ENCODE data around the gene GCN1. TPM values are rescaled to one million over a fixed set of nuclear protein-coding genes. Genes with fewer than 3 reads are reported as not detected.

Gene GCN1
- total and polyA plus RNA-seq, 10 of the 15 experiments (the other 5 are each of a cell fraction or from before 2014, with no cell fraction given), result 10.8 to 150 (median 58.3) TPM

- H3K9me3 ChIP-seq (replicated peaks; ENCODE audit: control insufficient read depth, insufficient read depth, low read length), result no peaks in the 10 kb centered on the region
- no peak overlapping the region for H2AFZ ChIP-seq (ENCODE audit: control insufficient read depth, low read depth, low read length)
- in situ Hi-C loops (cut with MboI), result no loop called here
- H3K36me3 ChIP-seq (ENCODE audit: control insufficient read depth in 2 of 2, insufficient read depth in 2 of 2, low read length in 1 of 2), result peaks cover 12 to 37% of the 10 kb centered on the region in 2 experiments
- DNase-seq (ENCODE audit: low read depth, low spot score) (no peak), ATAC-seq (no peak; the same call in 2 of the 3 replicates), FAIRE-seq (no peak)
- TF ChIP-seq GATAD2B (conservative IDR thresholded peaks at IDR 0.05; ENCODE audit: low read depth), result no peak
- no peak for TF ChIP-seq ZBTB4 (CRISPR knock-in tag; IDR thresholded peaks at IDR 0.05)
- no peak for TF ChIP-seq YY1 (IDR thresholded peaks at IDR 0.05; ENCODE audit: low read depth, low read length)
- intact Hi-C loops (cut with micrococcal nuclease; ENCODE audit: unreplicated experiment), result no loop called here
- H3K79me2 ChIP-seq (ENCODE audit: control insufficient read depth, insufficient read depth, low read length), result no peaks in the 10 kb centered on the region
- 97% methylated on average over 22 of the region's 23 CpGs for WGBS (ENCODE audit: insufficient coverage, insufficient replicate concordance, low lambda C conversion rate, missing lambda C conversion rate)
- peaks cover 4% of the 10 kb centered on the region for H3K4me1 ChIP-seq (ENCODE audit: control insufficient read depth, insufficient read depth, low read length)
- H3K4me3 ChIP-seq, result no peak overlapping the region
- BruUV-seq (replicated peaks), result no TSS peak
- H3K27ac ChIP-seq (ENCODE audit: control insufficient read depth, insufficient read depth), result no peak overlapping the region
- H3K27me3 ChIP-seq (replicated peaks in 1 of 2; ENCODE audit: control insufficient read depth in 2 of 2, insufficient read depth in 2 of 2, low read length in 1 of 2), result no peaks in the 10 kb centered on the region
- no peak overlapping the region for H3K4me2 ChIP-seq (ENCODE audit: control insufficient read depth, insufficient read depth)
- ChIA-PET POLR2A (interaction anchor here (1.0 kb wide), 1 partner anchor 18 kb away, joined by 4 read pairs; no protein-coding TSS in a partner anchor), RAD21 (ENCODE audit: unreplicated experiment) (no interaction called here), SMC1A (ENCODE audit: uncharacterized antibody, unreplicated experiment) (no interaction called here), CTCF (no interaction called here)
- no peaks in the 10 kb centered on the region; the same call in 1 of the 2 replicates for H4K20me1 ChIP-seq (ENCODE audit: control insufficient read depth, insufficient read depth)
- H3K9ac ChIP-seq (ENCODE audit: control insufficient read depth, insufficient read depth, low read length), result no peak overlapping the region
These were observed 101.8 kb downstream of the GCN1 start for GRCh38 chr12:120092551-120093335.
